HG02642 (cell line): Measurements from ENCODE around the gene IL1R2.

Source experiments
- ATAC-seq: cut with Tn5 transposase; IDR thresholded peaks from one replicate; pipeline ENCODE4 v1.9.1; 2021; ENCODE audit warnings: mild to moderate bottlenecking; ENCODE audit not compliant: unreplicated experiment, poor library complexity

Gene IL1R2

DNA sequence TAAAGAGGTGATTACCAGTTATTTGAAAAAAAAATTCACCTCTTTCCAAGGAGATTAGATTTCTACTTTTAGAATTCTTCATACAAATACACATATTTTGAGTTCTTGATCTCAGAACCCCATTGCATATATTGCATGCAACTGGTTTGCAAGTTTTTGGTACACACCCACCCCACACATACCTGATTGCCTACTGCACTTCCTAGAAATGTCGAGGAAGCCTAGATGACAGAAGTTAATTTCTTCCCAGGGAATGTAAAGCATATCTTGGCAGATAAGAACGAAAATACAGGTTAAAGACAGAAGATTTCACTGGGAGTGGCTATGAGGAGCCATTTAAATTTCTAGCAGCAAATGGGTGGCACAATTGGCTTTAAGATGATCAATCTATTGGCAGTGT, 83.7 kb downstream of the IL1R2 start:
- ATAC-seq: no peak

DNA sequence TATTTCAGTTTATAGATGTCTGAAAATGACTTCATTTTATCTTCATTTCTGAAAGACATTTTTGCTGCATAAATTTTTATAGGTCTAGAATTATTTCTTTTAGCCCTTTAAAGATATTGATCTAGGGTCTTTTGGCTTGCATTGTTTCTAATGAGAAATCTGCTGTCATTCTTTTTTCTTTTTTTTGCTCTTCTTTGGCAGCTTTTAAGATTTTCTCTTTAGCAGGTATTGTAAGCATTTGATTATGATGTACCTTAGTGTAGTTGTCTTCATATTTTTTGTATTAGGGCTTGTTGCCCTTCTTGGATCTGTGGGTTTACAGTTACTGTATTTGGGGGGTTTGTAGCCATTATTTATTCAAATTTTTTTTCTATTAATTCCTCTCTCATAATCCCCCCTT, 84.8 kb downstream of the IL1R2 start:
- no peak for ATAC-seq
